GM23338 (cell line): ENCODE measurements around the gene ST6GALNAC1. TPM values are rescaled to one million over a fixed set of nuclear protein-coding genes. Genes with fewer than 3 reads are reported as not detected.

Source experiments
- ATAC-seq: fragments of 200-7000 bp; cut with Tn5 transposase; 3 replicates; pipeline ENCODE4 v1.9.1; 2020
- DNase-seq: peaks from one replicate; pipeline ENCODE4 v3.0.0-alpha.2; 2015; ENCODE audit warnings: low spot score
- H2AFZ ChIP-seq: fragments of 200-600 bp; sonication (generic); 2 replicates; pipeline ENCODE4 v1.8.0; 2016; ENCODE audit warnings: antibody characterized with exemption, mild to moderate bottlenecking, moderate library complexity
- H3F3A ChIP-seq: fragments of 200-600 bp; sonication (generic); replicated peaks from 2 replicates; pipeline ENCODE4 v1.8.0; 2017; ENCODE audit warnings: antibody characterized with exemption, mixed run types, low read depth
- H3K27ac ChIP-seq: fragments of 200-600 bp; sonication (generic); 2 replicates; pipeline ENCODE4 v1.6.1; 2016; ENCODE audit warnings: low read depth
- H3K27me3 ChIP-seq: fragments of 200-600 bp; sonication (generic); 2 replicates; pipeline ENCODE4 v1.8.0; 2016; ENCODE audit warnings: mild to moderate bottlenecking, mixed run types, moderate library complexity; ENCODE audit not compliant: insufficient read depth
- H3K36me3 ChIP-seq: fragments of 200-600 bp; sonication (generic); 2 replicates; pipeline ENCODE4 v1.8.0; 2016; ENCODE audit warnings: mild to moderate bottlenecking; ENCODE audit not compliant: insufficient read depth
- H3K4me1 ChIP-seq: fragments of 200-600 bp; sonication (generic); 2 replicates; pipeline ENCODE4 v1.8.0; 2016; ENCODE audit warnings: mild to moderate bottlenecking, moderate library complexity; ENCODE audit not compliant: insufficient read depth
- H3K4me2 ChIP-seq: fragments of 200-600 bp; sonication (generic); 2 replicates; pipeline ENCODE4 v1.7.1; 2017; ENCODE audit warnings: mixed run types
- H3K4me3 ChIP-seq: fragments of 200-600 bp; sonication (generic); 2 replicates; pipeline ENCODE4 v1.6.1; 2016; ENCODE audit warnings: mixed run types
- H3K79me2 ChIP-seq: fragments of 200-600 bp; sonication (generic); replicated peaks from 2 replicates; pipeline ENCODE4 v1.8.0; 2017; ENCODE audit warnings: mild to moderate bottlenecking; ENCODE audit not compliant: insufficient read depth
- H3K9me2 ChIP-seq: fragments of 200-600 bp; sonication (generic); 2 replicates; pipeline ENCODE4 v1.8.0; 2017; ENCODE audit not compliant: insufficient read depth
- H4K20me1 ChIP-seq: fragments of 200-600 bp; sonication (generic); replicated peaks from 2 replicates; pipeline ENCODE4 v1.8.0; 2017; ENCODE audit warnings: mild to moderate bottlenecking; ENCODE audit not compliant: insufficient read depth
- H3K27ac Mint-ChIP-seq: 2 replicates; pipeline ENCODE4 v1.8.0; 2020; ENCODE audit warnings: inconsistent platforms, mild to moderate bottlenecking, moderate library complexity, mixed read lengths
- H3K27me3 Mint-ChIP-seq: 3 replicates; pipeline ENCODE4 v1.8.0; 2022; ENCODE audit warnings: low read depth, mild to moderate bottlenecking, moderate library complexity, mixed read lengths, inconsistent platforms; ENCODE audit not compliant: insufficient read depth, poor library complexity
- H3K36me3 Mint-ChIP-seq: 3 replicates; pipeline ENCODE4 v1.8.0; 2021; ENCODE audit warnings: low read depth, mild to moderate bottlenecking, inconsistent platforms, moderate library complexity, mixed read lengths
- H3K4me1 Mint-ChIP-seq: 3 replicates; pipeline ENCODE4 v1.8.0; 2020; ENCODE audit warnings: mild to moderate bottlenecking, inconsistent platforms, mixed read lengths
- H3K4me3 Mint-ChIP-seq: 3 replicates; pipeline ENCODE4 v1.8.0; 2021; ENCODE audit warnings: moderate library complexity, mild to moderate bottlenecking, inconsistent platforms, mixed read lengths
- H3K9me3 Mint-ChIP-seq: 3 replicates; pipeline ENCODE4 v1.8.0; 2020; ENCODE audit warnings: moderate library complexity, mild to moderate bottlenecking, inconsistent platforms, mixed read lengths
- CREB1 ChIP-seq: fragments of 250-450 bp; sonication (Bioruptor Pico); IDR thresholded peaks from 2 replicates; pipeline ENCODE4 v1.5.0; 2020; ENCODE audit warnings: low read depth, mild to moderate bottlenecking, moderate library complexity
- CTCF ChIP-seq, 2 experiments: fragments of 200-600 bp in 1 of 2; sonication (generic) in 1 of 2; conservative IDR thresholded peaks; 2 replicates each; pipeline versions ENCODE4 v1.5.1 to v1.6.1; 2016 to 2017; ENCODE audit warnings: antibody characterized with exemption in 2 of 2, low read depth in 2 of 2, mild to moderate bottlenecking in 2 of 2, moderate library complexity in 1 of 2
- EZH2 ChIP-seq: fragments of 200-600 bp; sonication (generic); IDR thresholded peaks from one replicate; pipeline ENCODE4 v1.8.0; 2017; ENCODE audit warnings: antibody characterized with exemption, mild to moderate bottlenecking, low read depth; ENCODE audit not compliant: unreplicated experiment
- EZH2phosphoT487 ChIP-seq: fragments of 200-600 bp; sonication (generic); IDR thresholded peaks from one replicate; pipeline ENCODE4 v1.8.1; 2018; ENCODE audit warnings: antibody characterized with exemption; ENCODE audit not compliant: unreplicated experiment
- JUNB ChIP-seq: IDR thresholded peaks from one replicate; pipeline ENCODE4 v1.6.1; 2016; ENCODE audit warnings: antibody characterized with exemption; ENCODE audit not compliant: unreplicated experiment
- NANOG ChIP-seq: IDR thresholded peaks from 2 replicates; pipeline ENCODE4 v1.6.1; 2016; ENCODE audit warnings: antibody characterized with exemption, borderline replicate concordance
- POLR2AphosphoS5 ChIP-seq: IDR thresholded peaks from 2 replicates; pipeline ENCODE4 v1.6.1; 2016; ENCODE audit warnings: antibody characterized with exemption, low read depth
- STAT1 ChIP-seq: IDR thresholded peaks from one replicate; pipeline ENCODE4 v1.6.1; 2016; ENCODE audit warnings: antibody characterized with exemption; ENCODE audit not compliant: unreplicated experiment
- ZNF114 ChIP-seq: fragments of 250-450 bp; sonication (Bioruptor Pico); IDR thresholded peaks from 2 replicates; pipeline ENCODE4 v1.5.0; 2020; ENCODE audit warnings: mild to moderate bottlenecking, moderate library complexity
- ZNF331 ChIP-seq: fragments of 250-450 bp; sonication (Bioruptor Pico); IDR thresholded peaks from 2 replicates; pipeline ENCODE4 v1.5.0; 2020; ENCODE audit warnings: low read depth, mild to moderate bottlenecking, moderate library complexity
- polyA plus RNA-seq: library from polyadenylated mRNA; unstranded; fragments of >200 nt; fragmentation: Nextera tagmentation; extraction: Ambion mirVana; gene quantifications from 2 replicates; pipeline ENCODE4 v1.2.1, GENCODE V29; 2016
- total RNA-seq: library from RNA; depleted of rRNA; stranded (reverse); fragments of >200 nt; shearing (Covaris generic); gene quantifications from 2 replicates; pipeline ENCODE4 v1.2.3, GENCODE V29; 2014
- TF ChIP-seq, protein P1 (sequence below): IDR thresholded peaks from 2 replicates; pipeline ENCODE4 v1.6.1; 2016; ENCODE audit warnings: antibody characterized with exemption
- TF ChIP-seq, protein P2 (sequence below): fragments of 250-450 bp; sonication (Bioruptor Pico); IDR thresholded peaks from 2 replicates; pipeline ENCODE4 v1.5.0; 2020; ENCODE audit warnings: mild to moderate bottlenecking, moderate library complexity

ST6GALNAC1 gene
- total and polyA plus RNA-seq, 2 experiments from 2014 or later, result not detected

DNA sequence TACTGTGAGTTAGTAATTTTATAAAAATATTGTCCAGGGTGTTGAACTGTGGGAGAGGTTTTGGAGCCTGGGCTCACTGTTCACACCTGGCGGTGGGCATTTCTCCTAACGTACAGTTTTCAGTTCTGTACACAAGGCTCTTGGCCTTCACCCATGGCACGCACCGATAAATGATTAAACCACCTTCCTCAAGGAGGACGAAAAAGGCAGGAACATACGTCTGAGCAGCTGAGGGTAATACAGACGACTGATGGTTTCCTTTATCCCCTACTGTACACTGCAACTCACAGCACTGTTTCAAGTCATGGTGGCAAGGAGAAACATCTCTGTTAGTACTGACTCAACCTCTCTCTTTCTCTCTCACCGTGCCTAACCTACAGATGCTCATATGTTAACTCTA lies 1.4 kb upstream of the ST6GALNAC1 start (continued):
- TF ChIP-seq JUNB, result no peak
- TF ChIP-seq CREB1 (CRISPR knock-in tag), result no peak
- no peak for TF ChIP-seq EZH2
- no peak for TF ChIP-seq CTCF (conservative IDR thresholded peaks at IDR 0.05; ENCODE audit: low read depth in 2 of 2)
- no peak for TF ChIP-seq POLR2AphosphoS5
- no peak for TF ChIP-seq NANOG

- no peaks in the 10 kb centered on the region for H3K79me2 ChIP-seq
- Mint-ChIP-seq H3K4me1 (peaks cover 20% of the 10 kb centered on the region), H3K9me3 (no peaks in the 10 kb centered on the region), H3K27me3 (peaks cover 8% of the 10 kb centered on the region), H3K4me3 (no peak overlapping the region), H3K36me3 (no peaks in the 10 kb centered on the region), H3K27ac (no peak overlapping the region)
- peaks cover 14% of the 10 kb centered on the region for H3K4me1 ChIP-seq
- H3K4me2 ChIP-seq, result no peak overlapping the region
- no peaks in the 10 kb centered on the region for H3K36me3 ChIP-seq
- H3F3A ChIP-seq, result no peaks in the 10 kb centered on the region
- DNase-seq, result no peak
- H3K9me2 ChIP-seq, result peaks cover 9% of the 10 kb centered on the region; the same call in 1 of the 2 replicates
- H3K27ac ChIP-seq, result no peak overlapping the region
- no peak overlapping the region for H2AFZ ChIP-seq
- TF ChIP-seq ZNF331 (CRISPR knock-in tag) (no peak), EZH2phosphoT487 (no peak), CTCF (conservative IDR thresholded peaks at IDR 0.05; ENCODE audit: low read depth in 2 of 2) (no peak), ZNF114 (no peak), CREB1 (CRISPR knock-in tag) (no peak), JUNB (no peak), EZH2 (no peak), STAT1 (no peak), NANOG (no peak)
- TF ChIP-seq, protein P1, sequence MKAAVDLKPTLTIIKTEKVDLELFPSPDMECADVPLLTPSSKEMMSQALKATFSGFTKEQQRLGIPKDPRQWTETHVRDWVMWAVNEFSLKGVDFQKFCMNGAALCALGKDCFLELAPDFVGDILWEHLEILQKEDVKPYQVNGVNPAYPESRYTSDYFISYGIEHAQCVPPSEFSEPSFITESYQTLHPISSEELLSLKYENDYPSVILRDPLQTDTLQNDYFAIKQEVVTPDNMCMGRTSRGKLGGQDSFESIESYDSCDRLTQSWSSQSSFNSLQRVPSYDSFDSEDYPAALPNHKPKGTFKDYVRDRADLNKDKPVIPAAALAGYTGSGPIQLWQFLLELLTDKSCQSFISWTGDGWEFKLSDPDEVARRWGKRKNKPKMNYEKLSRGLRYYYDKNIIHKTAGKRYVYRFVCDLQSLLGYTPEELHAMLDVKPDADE, result no peak
- TF ChIP-seq, protein P2, sequence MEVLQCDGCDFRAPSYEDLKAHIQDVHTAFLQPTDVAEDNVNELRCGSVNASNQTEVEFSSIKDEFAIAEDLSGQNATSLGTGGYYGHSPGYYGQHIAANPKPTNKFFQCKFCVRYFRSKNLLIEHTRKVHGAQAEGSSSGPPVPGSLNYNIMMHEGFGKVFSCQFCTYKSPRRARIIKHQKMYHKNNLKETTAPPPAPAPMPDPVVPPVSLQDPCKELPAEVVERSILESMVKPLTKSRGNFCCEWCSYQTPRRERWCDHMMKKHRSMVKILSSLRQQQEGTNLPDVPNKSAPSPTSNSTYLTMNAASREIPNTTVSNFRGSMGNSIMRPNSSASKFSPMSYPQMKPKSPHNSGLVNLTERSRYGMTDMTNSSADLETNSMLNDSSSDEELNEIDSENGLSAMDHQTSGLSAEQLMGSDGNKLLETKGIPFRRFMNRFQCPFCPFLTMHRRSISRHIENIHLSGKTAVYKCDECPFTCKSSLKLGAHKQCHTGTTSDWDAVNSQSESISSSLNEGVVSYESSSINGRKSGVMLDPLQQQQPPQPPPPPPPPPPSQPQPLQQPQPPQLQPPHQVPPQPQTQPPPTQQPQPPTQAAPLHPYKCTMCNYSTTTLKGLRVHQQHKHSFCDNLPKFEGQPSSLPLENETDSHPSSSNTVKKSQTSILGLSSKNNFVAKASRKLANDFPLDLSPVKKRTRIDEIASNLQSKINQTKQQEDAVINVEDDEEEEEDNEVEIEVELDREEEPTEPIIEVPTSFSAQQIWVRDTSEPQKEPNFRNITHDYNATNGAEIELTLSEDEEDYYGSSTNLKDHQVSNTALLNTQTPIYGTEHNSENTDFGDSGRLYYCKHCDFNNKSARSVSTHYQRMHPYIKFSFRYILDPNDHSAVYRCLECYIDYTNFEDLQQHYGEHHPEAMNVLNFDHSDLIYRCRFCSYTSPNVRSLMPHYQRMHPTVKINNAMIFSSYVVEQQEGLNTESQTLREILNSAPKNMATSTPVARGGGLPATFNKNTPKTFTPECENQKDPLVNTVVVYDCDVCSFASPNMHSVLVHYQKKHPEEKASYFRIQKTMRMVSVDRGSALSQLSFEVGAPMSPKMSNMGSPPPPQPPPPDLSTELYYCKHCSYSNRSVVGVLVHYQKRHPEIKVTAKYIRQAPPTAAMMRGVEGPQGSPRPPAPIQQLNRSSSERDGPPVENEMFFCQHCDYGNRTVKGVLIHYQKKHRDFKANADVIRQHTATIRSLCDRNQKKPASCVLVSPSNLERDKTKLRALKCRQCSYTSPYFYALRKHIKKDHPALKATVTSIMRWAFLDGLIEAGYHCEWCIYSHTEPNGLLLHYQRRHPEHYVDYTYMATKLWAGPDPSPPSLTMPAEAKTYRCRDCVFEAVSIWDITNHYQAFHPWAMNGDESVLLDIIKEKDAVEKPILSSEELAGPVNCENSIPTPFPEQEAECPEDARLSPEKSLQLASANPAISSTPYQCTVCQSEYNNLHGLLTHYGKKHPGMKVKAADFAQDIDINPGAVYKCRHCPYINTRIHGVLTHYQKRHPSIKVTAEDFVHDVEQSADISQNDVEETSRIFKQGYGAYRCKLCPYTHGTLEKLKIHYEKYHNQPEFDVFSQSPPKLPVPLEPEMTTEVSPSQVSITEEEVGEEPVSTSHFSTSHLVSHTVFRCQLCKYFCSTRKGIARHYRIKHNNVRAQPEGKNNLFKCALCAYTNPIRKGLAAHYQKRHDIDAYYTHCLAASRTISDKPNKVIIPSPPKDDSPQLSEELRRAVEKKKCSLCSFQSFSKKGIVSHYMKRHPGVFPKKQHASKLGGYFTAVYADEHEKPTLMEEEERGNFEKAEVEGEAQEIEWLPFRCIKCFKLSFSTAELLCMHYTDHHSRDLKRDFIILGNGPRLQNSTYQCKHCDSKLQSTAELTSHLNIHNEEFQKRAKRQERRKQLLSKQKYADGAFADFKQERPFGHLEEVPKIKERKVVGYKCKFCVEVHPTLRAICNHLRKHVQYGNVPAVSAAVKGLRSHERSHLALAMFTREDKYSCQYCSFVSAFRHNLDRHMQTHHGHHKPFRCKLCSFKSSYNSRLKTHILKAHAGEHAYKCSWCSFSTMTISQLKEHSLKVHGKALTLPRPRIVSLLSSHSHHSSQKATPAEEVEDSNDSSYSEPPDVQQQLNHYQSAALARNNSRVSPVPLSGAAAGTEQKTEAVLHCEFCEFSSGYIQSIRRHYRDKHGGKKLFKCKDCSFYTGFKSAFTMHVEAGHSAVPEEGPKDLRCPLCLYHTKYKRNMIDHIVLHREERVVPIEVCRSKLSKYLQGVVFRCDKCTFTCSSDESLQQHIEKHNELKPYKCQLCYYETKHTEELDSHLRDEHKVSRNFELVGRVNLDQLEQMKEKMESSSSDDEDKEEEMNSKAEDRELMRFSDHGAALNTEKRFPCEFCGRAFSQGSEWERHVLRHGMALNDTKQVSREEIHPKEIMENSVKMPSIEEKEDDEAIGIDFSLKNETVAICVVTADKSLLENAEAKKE (CRISPR knock-in tag), result no peak
- H3K27me3 ChIP-seq, result no peaks in the 10 kb centered on the region
- no peak for ATAC-seq
- H3K4me3 ChIP-seq, result no peak overlapping the region
- no peaks in the 10 kb centered on the region for H4K20me1 ChIP-seq
Observed at GRCh38 chr17:76642994-76643393, 563 bp downstream of the ST6GALNAC1 start.
